Measurements from ENCODE around the gene FMNL2.

- TF ChIP-seq, protein P1, sequence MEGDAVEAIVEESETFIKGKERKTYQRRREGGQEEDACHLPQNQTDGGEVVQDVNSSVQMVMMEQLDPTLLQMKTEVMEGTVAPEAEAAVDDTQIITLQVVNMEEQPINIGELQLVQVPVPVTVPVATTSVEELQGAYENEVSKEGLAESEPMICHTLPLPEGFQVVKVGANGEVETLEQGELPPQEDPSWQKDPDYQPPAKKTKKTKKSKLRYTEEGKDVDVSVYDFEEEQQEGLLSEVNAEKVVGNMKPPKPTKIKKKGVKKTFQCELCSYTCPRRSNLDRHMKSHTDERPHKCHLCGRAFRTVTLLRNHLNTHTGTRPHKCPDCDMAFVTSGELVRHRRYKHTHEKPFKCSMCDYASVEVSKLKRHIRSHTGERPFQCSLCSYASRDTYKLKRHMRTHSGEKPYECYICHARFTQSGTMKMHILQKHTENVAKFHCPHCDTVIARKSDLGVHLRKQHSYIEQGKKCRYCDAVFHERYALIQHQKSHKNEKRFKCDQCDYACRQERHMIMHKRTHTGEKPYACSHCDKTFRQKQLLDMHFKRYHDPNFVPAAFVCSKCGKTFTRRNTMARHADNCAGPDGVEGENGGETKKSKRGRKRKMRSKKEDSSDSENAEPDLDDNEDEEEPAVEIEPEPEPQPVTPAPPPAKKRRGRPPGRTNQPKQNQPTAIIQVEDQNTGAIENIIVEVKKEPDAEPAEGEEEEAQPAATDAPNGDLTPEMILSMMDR (IDR thresholded peaks at IDR 0.05; ENCODE audit: low read depth, low read length, missing input control): no peak
- TF ChIP-seq YY1 (IDR thresholded peaks at IDR 0.05) (no peak), REST (IDR thresholded peaks at IDR 0.05) (no peak), SP1 (IDR thresholded peaks at IDR 0.05) (no peak), MAX (IDR thresholded peaks at IDR 0.05) (no peak), GABPA (IDR thresholded peaks at IDR 0.05 in 1 of 2, conservative IDR thresholded peaks at IDR 0.05 in 1 of 2) (no peak), RAD21 (IDR thresholded peaks at IDR 0.05) (no peak), HNF4A (conservative IDR thresholded peaks at IDR 0.05) (no peak)
Measured at GRCh38 chr2:152445375-152445774, 110.4 kb downstream of the FMNL2 start.
